Hepatocyte (in vitro differentiated cells): ENCODE results near the gene MAG. TPM values are rescaled to one million over a fixed set of nuclear protein-coding genes. Genes with fewer than 3 reads are reported as not detected.

Source experiments
- DNase-seq: peaks from one replicate; pipeline ENCODE4 v3.0.0-alpha.2; 2016; ENCODE audit warnings: low spot score
- H2AFZ ChIP-seq: fragments of 200-600 bp; sonication (generic); 2 replicates; pipeline ENCODE4 v1.6.0; 2016; ENCODE audit warnings: antibody characterized with exemption, mild to moderate bottlenecking
- H3K27ac ChIP-seq: fragments of 200-600 bp; sonication (generic); 2 replicates; pipeline ENCODE4 v1.5.1; 2016; ENCODE audit warnings: mild to moderate bottlenecking
- H3K27me3 ChIP-seq: fragments of 200-600 bp; sonication (generic); 2 replicates; pipeline ENCODE4 v1.6.1; 2016
- H3K36me3 ChIP-seq: fragments of 200-600 bp; sonication (generic); replicated peaks from 2 replicates; pipeline ENCODE4 v1.5.1; 2016; ENCODE audit warnings: low read depth; ENCODE audit not compliant: insufficient read depth
- H3K4me1 ChIP-seq: fragments of 200-600 bp; sonication (generic); 2 replicates; pipeline ENCODE4 v1.5.1; 2016; ENCODE audit warnings: mild to moderate bottlenecking, moderate library complexity; ENCODE audit not compliant: insufficient read depth
- H3K4me2 ChIP-seq: fragments of 200-600 bp; sonication (generic); 2 replicates; pipeline ENCODE4 v1.6.0; 2016
- H3K4me3 ChIP-seq: fragments of 200-600 bp; sonication (generic); 2 replicates; pipeline ENCODE4 v1.5.1; 2016; ENCODE audit warnings: mild to moderate bottlenecking
- H3K79me2 ChIP-seq: fragments of 200-600 bp; sonication (generic); 2 replicates; pipeline ENCODE4 v1.6.0; 2017; ENCODE audit warnings: mild to moderate bottlenecking
- H3K9me2 ChIP-seq: fragments of 200-600 bp; sonication (generic); replicated peaks from 2 replicates; pipeline ENCODE4 v1.6.0; 2017; ENCODE audit warnings: mild to moderate bottlenecking; ENCODE audit not compliant: insufficient read depth
- H3K9me3 ChIP-seq: fragments of 200-600 bp; sonication (generic); 2 replicates; pipeline ENCODE4 v1.5.1; 2016; ENCODE audit warnings: low read depth, mild to moderate bottlenecking
- H4K20me1 ChIP-seq: fragments of 200-600 bp; sonication (generic); 2 replicates; pipeline ENCODE4 v1.6.0; 2016; ENCODE audit warnings: mild to moderate bottlenecking; ENCODE audit not compliant: insufficient read depth, poor library complexity, severe bottlenecking
- CTCF ChIP-seq: fragments of 200-600 bp; sonication (generic); IDR thresholded peaks from 2 replicates; pipeline ENCODE4 v1.5.1; 2016; ENCODE audit warnings: antibody characterized with exemption, mild to moderate bottlenecking; ENCODE audit not compliant: poor library complexity
- EZH2 ChIP-seq: fragments of 200-600 bp; sonication (generic); IDR thresholded peaks from 2 replicates; pipeline ENCODE4 v1.6.1; 2016; ENCODE audit warnings: antibody characterized with exemption, mild to moderate bottlenecking, borderline replicate concordance
- EZH2phosphoT487 ChIP-seq: fragments of 200-600 bp; sonication (generic); IDR thresholded peaks from one replicate; pipeline ENCODE4 v1.6.1; 2018; ENCODE audit warnings: antibody characterized with exemption, mild to moderate bottlenecking, low read depth, moderate library complexity; ENCODE audit not compliant: unreplicated experiment, severe bottlenecking
- WGBS: methylation state at CpG from one replicate; pipeline ENCODE4 v1.1.6; 2016; ENCODE audit warnings: low lambda C conversion rate; ENCODE audit errors: missing lambda C conversion rate; 5-methylcytosine and 5-hydroxymethylcytosine counted together
- polyA plus RNA-seq: library from polyadenylated mRNA; unstranded; fragments of >200 nt; fragmentation: Nextera tagmentation; extraction: Ambion mirVana; gene quantifications from 2 replicates; pipeline ENCODE4 v1.2.1, GENCODE V29; 2016
- total RNA-seq: library from RNA; depleted of rRNA; stranded (reverse); fragments of >200 nt; gene quantifications from 2 replicates; pipeline ENCODE4 v1.2.3, GENCODE V29; 2014

Gene MAG
- total and polyA plus RNA-seq, 2 experiments from 2014 or later = 0.47 TPM; not detected in 1

DNA sequence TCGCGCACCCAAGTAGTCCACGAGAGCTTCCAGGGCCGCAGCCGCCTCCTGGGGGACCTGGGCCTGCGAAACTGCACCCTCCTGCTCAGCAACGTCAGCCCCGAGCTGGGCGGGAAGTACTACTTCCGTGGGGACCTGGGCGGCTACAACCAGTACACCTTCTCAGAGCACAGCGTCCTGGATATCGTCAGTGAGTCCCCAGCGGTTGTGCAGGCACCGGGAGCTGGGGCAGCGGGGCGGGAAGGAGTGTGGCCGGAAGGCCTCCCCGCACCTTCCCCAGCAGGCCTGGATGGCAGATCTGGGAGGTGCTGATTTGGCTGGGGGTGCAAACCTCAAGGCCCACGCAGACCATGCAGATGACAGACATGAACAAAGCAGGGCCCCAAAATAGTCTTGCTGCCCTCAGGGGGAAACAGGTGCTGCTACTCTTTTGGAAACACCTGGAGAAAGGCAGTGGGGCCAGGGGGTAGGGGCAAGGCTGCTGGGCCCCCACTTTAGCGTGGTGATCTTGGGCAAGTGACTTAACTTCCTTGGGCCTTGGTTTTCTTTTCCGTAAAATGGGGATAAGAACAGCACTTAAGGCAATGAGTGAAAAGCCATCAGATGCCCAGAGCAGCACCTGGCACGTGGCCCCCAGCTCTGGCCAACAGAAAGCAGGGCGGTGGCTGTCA, 4.0 kb downstream of the MAG start:
- DNase-seq = no peak
- no peak overlapping the region for H2AFZ ChIP-seq
- no peak for TF ChIP-seq EZH2
- TF ChIP-seq CTCF = no peak
- no peak for TF ChIP-seq EZH2phosphoT487
- H3K27ac ChIP-seq = no peak overlapping the region
- no peak overlapping the region for H3K4me3 ChIP-seq
- 67% methylated on average over 24 of the region's 24 CpGs for WGBS
- H3K36me3 ChIP-seq = no peaks in the 10 kb centered on the region
- no peaks in the 10 kb centered on the region for H3K9me3 ChIP-seq
- H3K4me1 ChIP-seq = no peaks in the 10 kb centered on the region
- H4K20me1 ChIP-seq = no peaks in the 10 kb centered on the region
- no peaks in the 10 kb centered on the region for H3K79me2 ChIP-seq
- no peak overlapping the region for H3K4me2 ChIP-seq
- H3K27me3 ChIP-seq = peaks cover 2% of the 10 kb centered on the region
- H3K9me2 ChIP-seq = no peaks in the 10 kb centered on the region

GRCh38 chr19:35296644-35297514, 4.9 kb downstream of the MAG start:
- Histone ChIP-seq H3K36me3 (no peaks in the 10 kb centered on the region), H3K9me2 (no peaks in the 10 kb centered on the region), H3K27ac (no peak overlapping the region), H4K20me1 (no peaks in the 10 kb centered on the region), H3K79me2 (no peaks in the 10 kb centered on the region), H3K4me2 (no peak overlapping the region), H3K27me3 (peaks cover 2% of the 10 kb centered on the region), H3K4me1 (no peaks in the 10 kb centered on the region), H3K9me3 (no peaks in the 10 kb centered on the region), H3K4me3 (no peak overlapping the region), H2AFZ (no peak overlapping the region)
- TF ChIP-seq EZH2 (no peak), EZH2phosphoT487 (no peak), CTCF (no peak)
- WGBS = 93% methylated on average over 7 of the region's 7 CpGs
- no peak for DNase-seq

DNA sequence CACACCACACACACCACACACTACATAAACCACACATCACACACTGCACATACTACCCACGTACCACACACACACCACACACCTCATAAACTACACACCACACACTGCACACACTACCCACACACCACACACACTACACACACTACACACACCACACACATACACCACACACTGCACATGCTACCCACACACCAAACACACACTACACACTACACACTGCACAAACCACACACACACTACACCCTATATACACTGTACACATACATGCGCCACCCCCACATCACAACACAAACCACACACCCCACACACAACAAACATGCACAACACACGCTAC, 5.5 kb downstream of the MAG start:
- DNase-seq = no peak
- Histone ChIP-seq H3K36me3 (no peaks in the 10 kb centered on the region), H3K27me3 (peaks cover 2% of the 10 kb centered on the region), H4K20me1 (no peaks in the 10 kb centered on the region), H3K4me3 (no peak overlapping the region), H3K4me2 (no peak overlapping the region), H3K9me2 (no peaks in the 10 kb centered on the region), H3K79me2 (no peaks in the 10 kb centered on the region), H2AFZ (no peak overlapping the region), H3K4me1 (no peaks in the 10 kb centered on the region), H3K27ac (no peak overlapping the region), H3K9me3 (no peaks in the 10 kb centered on the region)
- TF ChIP-seq EZH2 (no peak), CTCF (no peak), EZH2phosphoT487 (no peak)
- WGBS = 98% methylated on average over 3 of the region's 3 CpGs
